WTC11 (cell line): ENCODE data around the gene TEX19. TPM values are rescaled to one million over a fixed set of nuclear protein-coding genes. Genes with fewer than 3 reads are reported as not detected.

Experiments used
- ATAC-seq: fragments of 200-7000 bp; cut with Tn5 transposase; 2 replicates; pipeline ENCODE4 v1.10.0; 2021; ENCODE audit warnings: mild to moderate bottlenecking, moderate library complexity
- CTCF ChIA-PET: fragments of 300-600 bp; sonication (Branson Sonifier 250); formaldehyde crosslinking; loops from one replicate; lab custom pipeline; 2021; ENCODE audit warnings: antibody characterized with exemption; lab: Charles Lee
- POLR2A ChIA-PET: fragments of 350-600 bp; sonication (Branson Sonifier 250); formaldehyde crosslinking; loops from one replicate; lab custom pipeline; 2021; ENCODE audit warnings: antibody characterized with exemption; lab: Charles Lee
- DNase-seq: peaks from one replicate; pipeline ENCODE4 v3.0.0; 2021; ENCODE audit warnings: low spot score
- H3K27ac Mint-ChIP-seq: 2 replicates; pipeline ENCODE4 v1.8.0; 2021; ENCODE audit warnings: mixed read lengths
- H3K27me3 Mint-ChIP-seq: 2 replicates; pipeline ENCODE4 v1.8.0; 2021; ENCODE audit warnings: low read depth, mild to moderate bottlenecking, moderate library complexity, mixed read lengths
- H3K36me3 Mint-ChIP-seq: 2 replicates; pipeline ENCODE4 v1.8.0; 2021; ENCODE audit warnings: mixed read lengths
- H3K4me1 Mint-ChIP-seq: 2 replicates; pipeline ENCODE4 v1.8.0; 2022; ENCODE audit warnings: mixed read lengths
- H3K4me3 Mint-ChIP-seq: 2 replicates; pipeline ENCODE4 v1.8.0; 2021; ENCODE audit warnings: mild to moderate bottlenecking, moderate library complexity, mixed read lengths
- H3K9me3 Mint-ChIP-seq: 2 replicates; pipeline ENCODE4 v1.8.0; 2021; ENCODE audit warnings: mixed read lengths
- ATF2 ChIP-seq: sonication (generic); formaldehyde crosslinking; IDR thresholded peaks from 2 replicates; pipeline ENCODE4 v1.8.1; 2022; ENCODE audit warnings: low read depth, missing genetic modification reagents, borderline replicate concordance
- CDX4 ChIP-seq: fragments of 250-450 bp; sonication (Bioruptor Pico); IDR thresholded peaks from 2 replicates; pipeline ENCODE4 v1.9.0; 2021; ENCODE audit warnings: moderate library complexity, mild to moderate bottlenecking, inconsistent platforms, borderline replicate concordance
- CREB1 ChIP-seq: sonication (generic); formaldehyde crosslinking; IDR thresholded peaks from 2 replicates; pipeline ENCODE4 v1.8.0; 2023; ENCODE audit warnings: mild to moderate bottlenecking, missing genetic modification reagents
- E2F4 ChIP-seq: sonication (generic); formaldehyde crosslinking; IDR thresholded peaks from 2 replicates; pipeline ENCODE4 v1.8.1; 2022; ENCODE audit warnings: low read depth, mild to moderate bottlenecking, moderate library complexity, missing genetic modification reagents, borderline replicate concordance
- ELF4 ChIP-seq: sonication (generic); formaldehyde crosslinking; IDR thresholded peaks from 2 replicates; pipeline ENCODE4 v1.8.1; 2022; ENCODE audit warnings: low read depth, mild to moderate bottlenecking, moderate library complexity, missing genetic modification reagents
- ETV6 ChIP-seq: sonication (generic); formaldehyde crosslinking; IDR thresholded peaks from 2 replicates; pipeline ENCODE4 v1.8.1; 2022; ENCODE audit warnings: mild to moderate bottlenecking, missing genetic modification reagents
- FOXK1 ChIP-seq: sonication (generic); formaldehyde crosslinking; IDR thresholded peaks from 2 replicates; pipeline ENCODE4 v1.8.0; 2022; ENCODE audit warnings: mild to moderate bottlenecking, moderate library complexity, missing genetic modification reagents
- FOXP4 ChIP-seq: sonication (generic); formaldehyde crosslinking; IDR thresholded peaks from 2 replicates; pipeline ENCODE4 v1.8.0; 2022; ENCODE audit warnings: mild to moderate bottlenecking, missing genetic modification reagents
- JUN ChIP-seq: sonication (generic); formaldehyde crosslinking; IDR thresholded peaks from 2 replicates; pipeline ENCODE4 v1.8.0; 2023; ENCODE audit warnings: mild to moderate bottlenecking, missing genetic modification reagents
- MAX ChIP-seq: sonication (generic); formaldehyde crosslinking; IDR thresholded peaks from 2 replicates; pipeline ENCODE4 v1.8.0; 2022; ENCODE audit warnings: mild to moderate bottlenecking, missing genetic modification reagents
- MXD4 ChIP-seq: fragments of 250-450 bp; sonication (Bioruptor Pico); IDR thresholded peaks from 2 replicates; pipeline ENCODE4 v1.8.0; 2021; ENCODE audit warnings: mild to moderate bottlenecking, moderate library complexity, borderline replicate concordance
- NR1H2 ChIP-seq: sonication (generic); formaldehyde crosslinking; IDR thresholded peaks from 2 replicates; pipeline ENCODE4 v1.9.0; 2021; ENCODE audit warnings: mild to moderate bottlenecking, moderate library complexity, missing genetic modification reagents
- NR2C2 ChIP-seq: sonication (generic); formaldehyde crosslinking; IDR thresholded peaks from 2 replicates; pipeline ENCODE4 v1.8.0; 2022; ENCODE audit warnings: mild to moderate bottlenecking, missing genetic modification reagents
- SMAD3 ChIP-seq: sonication (generic); formaldehyde crosslinking; IDR thresholded peaks from 2 replicates; pipeline ENCODE4 v1.8.0; 2022; ENCODE audit warnings: missing genetic modification reagents, mild to moderate bottlenecking, borderline replicate concordance
- ZNF232 ChIP-seq: sonication (generic); formaldehyde crosslinking; IDR thresholded peaks from 2 replicates; pipeline ENCODE4 v1.8.0; 2022; ENCODE audit warnings: mild to moderate bottlenecking, missing genetic modification reagents
- ZNF281 ChIP-seq: sonication (generic); formaldehyde crosslinking; IDR thresholded peaks from 2 replicates; pipeline ENCODE4 v1.8.0; 2023; ENCODE audit warnings: mild to moderate bottlenecking, missing genetic modification reagents
- ZNF423 ChIP-seq: fragments of 250-450 bp; sonication (Bioruptor Pico); IDR thresholded peaks from 2 replicates; pipeline ENCODE4 v2.1.2; 2022; ENCODE audit warnings: mild to moderate bottlenecking, moderate library complexity
- ZNF512 ChIP-seq: sonication (generic); formaldehyde crosslinking; IDR thresholded peaks from 2 replicates; pipeline ENCODE4 v1.8.1; 2022; ENCODE audit warnings: missing genetic modification reagents, borderline replicate concordance
- ZNF671 ChIP-seq: fragments of 250-450 bp; sonication (Bioruptor Pico); IDR thresholded peaks from 2 replicates; pipeline ENCODE4 v1.8.0; 2021; ENCODE audit warnings: mild to moderate bottlenecking
- total RNA-seq: library from RNA; stranded (reverse); gene quantifications from 3 replicates; pipeline ENCODE4 v1.2.3, GENCODE V29; 2021

TEX19 gene
- total RNA-seq, 1 experiment from 2014 or later, result 1.4 TPM

GRCh38 chr17:82390015-82390859 is 31.2 kb downstream of the TEX19 start (continued):
- TF ChIP-seq CREB1 (no peak), ZNF232 (CRISPR knock-in tag) (no peak), FOXP4 (CRISPR knock-in tag) (no peak), JUN (no peak), ELF4 (CRISPR knock-in tag) (no peak), ZNF512 (CRISPR knock-in tag) (no peak), ZNF423 (CRISPR knock-in tag) (no peak), NR1H2 (no peak), MXD4 (no peak)

- DNase-seq, result no peak
- POLR2A ChIA-PET, result no interaction called here
- Mint-ChIP-seq H3K36me3 (no peaks in the 10 kb centered on the region), H3K4me3 (no peak overlapping the region)
- TF ChIP-seq ETV6, result no peak
- no peak for TF ChIP-seq ZNF281 (CRISPR knock-in tag)
- TF ChIP-seq NR2C2 (CRISPR knock-in tag), result no peak
- no peak for TF ChIP-seq ATF2 (CRISPR knock-in tag)
- no peak for TF ChIP-seq ZNF671 (CRISPR knock-in tag)
- TF ChIP-seq E2F4 (CRISPR knock-in tag), result no peak
- no peak for TF ChIP-seq MAX (CRISPR knock-in tag)
- no peak for TF ChIP-seq JUN
- no peak for TF ChIP-seq FOXK1 (CRISPR knock-in tag)
- TF ChIP-seq SMAD3 (CRISPR knock-in tag), result no peak
- no peak for TF ChIP-seq CDX4 (CRISPR knock-in tag)
- TF ChIP-seq, all 79 proteins: peak for 0
- no peaks in the 10 kb centered on the region for H3K9me3 Mint-ChIP-seq
- no peaks in the 10 kb centered on the region for H3K27me3 Mint-ChIP-seq
- ATAC-seq, result no peak
- CTCF ChIA-PET, result no interaction called here
- H3K27ac Mint-ChIP-seq, result no peak overlapping the region
- no peaks in the 10 kb centered on the region for H3K4me1 Mint-ChIP-seq
Observed at GRCh38 chr17:82390860-82391435, 31.9 kb downstream of the TEX19 start.
